ENCODE results near the gene NFIX. TPM values are rescaled to one million over a fixed set of nuclear protein-coding genes. Genes with fewer than 3 reads are reported as not detected.

Gene NFIX
- total RNA-seq, 2 experiments from 2014 or later = 4.7 to 5.0 TPM

DNA sequence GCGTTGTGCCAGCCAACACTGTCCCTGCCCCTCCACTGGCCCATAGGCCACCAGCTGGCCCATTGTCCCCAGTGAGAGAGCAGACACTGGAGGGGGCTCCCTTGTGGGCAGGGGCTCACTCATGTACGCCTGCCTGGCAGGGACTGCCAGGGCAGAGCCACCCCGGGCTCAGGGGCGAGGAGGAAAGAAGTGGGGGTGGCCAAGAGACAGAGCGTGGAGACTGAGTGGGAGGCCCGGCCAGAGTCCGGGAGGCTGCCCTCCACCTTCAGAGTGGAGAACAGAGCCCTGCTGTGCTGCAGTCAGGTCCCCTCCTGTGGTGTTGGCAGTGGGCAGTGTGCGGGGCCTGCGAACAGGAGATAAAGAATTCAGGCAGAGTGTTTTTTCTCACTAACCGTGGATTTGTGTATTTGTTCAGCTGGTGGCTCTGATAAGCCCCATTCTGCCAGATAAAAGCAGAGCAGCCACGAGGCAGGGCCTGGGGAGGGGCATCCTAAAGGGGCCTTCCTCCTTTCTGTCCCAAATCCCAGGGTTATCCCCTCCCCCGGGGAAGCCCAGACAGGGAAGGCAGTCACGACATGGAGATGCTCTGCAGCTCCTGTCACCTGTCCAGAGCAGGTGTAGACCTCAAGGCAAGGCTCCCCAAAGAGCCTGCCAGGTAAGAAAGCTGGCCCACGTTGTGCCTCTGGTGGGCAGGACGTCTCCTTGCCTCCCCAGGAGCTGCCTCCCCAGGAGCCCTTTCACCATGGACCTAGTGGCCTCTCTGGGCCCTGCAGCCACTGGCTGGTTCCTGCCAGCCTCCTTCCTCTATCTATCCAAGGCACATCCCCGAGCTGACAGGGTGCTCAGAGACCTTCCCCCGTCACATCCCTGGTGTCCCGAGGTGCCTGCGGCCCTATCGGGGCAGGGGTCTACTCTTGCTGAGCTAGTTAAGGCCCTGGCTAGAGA lies 74.4 kb downstream of the NFIX start:
- DNase-seq = no peak
- no peaks in the 10 kb centered on the region for H3K4me1 Mint-ChIP-seq (ENCODE audit: low read depth)
- no peaks in the 10 kb centered on the region for H3K36me3 Mint-ChIP-seq (ENCODE audit: low read depth)
- H3K4me3 Mint-ChIP-seq = no peak overlapping the region
- H3K27me3 Mint-ChIP-seq = no peaks in the 10 kb centered on the region
- ChIA-PET CTCF (interaction anchor here (1.2 to 3.5 kb wide), 7 partner anchors 9 to 104 kb away, joined by 3 to 30 read pairs (median 7); no protein-coding TSS in a partner anchor), POLR2A (no interaction called here)
- no peak overlapping the region for H3K27ac Mint-ChIP-seq
- TF ChIP-seq, protein P1, sequence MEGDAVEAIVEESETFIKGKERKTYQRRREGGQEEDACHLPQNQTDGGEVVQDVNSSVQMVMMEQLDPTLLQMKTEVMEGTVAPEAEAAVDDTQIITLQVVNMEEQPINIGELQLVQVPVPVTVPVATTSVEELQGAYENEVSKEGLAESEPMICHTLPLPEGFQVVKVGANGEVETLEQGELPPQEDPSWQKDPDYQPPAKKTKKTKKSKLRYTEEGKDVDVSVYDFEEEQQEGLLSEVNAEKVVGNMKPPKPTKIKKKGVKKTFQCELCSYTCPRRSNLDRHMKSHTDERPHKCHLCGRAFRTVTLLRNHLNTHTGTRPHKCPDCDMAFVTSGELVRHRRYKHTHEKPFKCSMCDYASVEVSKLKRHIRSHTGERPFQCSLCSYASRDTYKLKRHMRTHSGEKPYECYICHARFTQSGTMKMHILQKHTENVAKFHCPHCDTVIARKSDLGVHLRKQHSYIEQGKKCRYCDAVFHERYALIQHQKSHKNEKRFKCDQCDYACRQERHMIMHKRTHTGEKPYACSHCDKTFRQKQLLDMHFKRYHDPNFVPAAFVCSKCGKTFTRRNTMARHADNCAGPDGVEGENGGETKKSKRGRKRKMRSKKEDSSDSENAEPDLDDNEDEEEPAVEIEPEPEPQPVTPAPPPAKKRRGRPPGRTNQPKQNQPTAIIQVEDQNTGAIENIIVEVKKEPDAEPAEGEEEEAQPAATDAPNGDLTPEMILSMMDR (IDR thresholded peaks at IDR 0.05) = no peak
- no peaks in the 10 kb centered on the region for H3K9me3 Mint-ChIP-seq
- no peak for ATAC-seq
- intact Hi-C loops (cut with micrococcal nuclease) = no loop called here

DNA sequence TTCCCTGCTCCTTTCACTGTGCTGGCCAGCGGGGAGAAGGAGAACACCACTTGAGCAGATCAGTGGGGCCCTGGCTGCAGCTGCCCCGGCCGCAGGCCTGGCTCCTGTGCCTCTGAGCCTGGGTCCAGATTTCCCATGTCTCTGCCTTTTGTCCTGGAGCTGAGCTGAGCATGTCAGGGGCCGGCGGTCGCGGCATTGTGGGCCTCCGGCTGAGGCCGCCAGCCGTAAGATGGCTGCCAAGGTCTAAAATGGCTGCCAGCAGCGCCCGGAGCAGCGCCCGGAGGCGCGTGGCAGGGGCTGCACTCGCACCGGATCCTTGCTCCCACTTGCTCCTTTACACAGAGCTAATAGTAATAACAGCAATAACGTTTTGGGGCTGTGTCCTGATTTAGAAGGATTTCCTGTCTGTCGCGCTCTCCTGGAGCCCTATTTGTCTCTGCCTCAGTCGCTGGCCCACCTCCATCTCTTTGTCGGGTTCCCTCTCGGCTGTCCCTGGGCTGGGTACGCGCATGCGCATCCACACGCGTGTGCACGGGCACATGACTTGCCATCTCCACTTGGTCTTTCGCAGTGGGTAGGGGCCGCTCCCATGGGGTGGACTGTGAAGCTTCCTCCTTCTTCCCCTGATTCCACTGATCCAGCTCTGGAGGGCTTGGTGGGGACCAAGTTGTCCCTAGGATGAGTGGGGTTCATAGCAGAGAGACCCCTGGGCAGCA lies 75.3 kb downstream of the NFIX start:
- no peaks in the 10 kb centered on the region for H3K36me3 Mint-ChIP-seq (ENCODE audit: low read depth)
- TF ChIP-seq, protein P1 (IDR thresholded peaks at IDR 0.05) = no peak
- no peaks in the 10 kb centered on the region for H3K9me3 Mint-ChIP-seq
- ATAC-seq (no peak), DNase-seq (no peak)
- ChIA-PET POLR2A (no interaction called here), CTCF (interaction anchor here (1.3 to 3.5 kb wide), 5 partner anchors 10 to 105 kb away, joined by 4 to 30 read pairs (median 7); no protein-coding TSS in a partner anchor)
- H3K27ac Mint-ChIP-seq = no peak overlapping the region
- intact Hi-C loops (cut with micrococcal nuclease) = no loop called here
- H3K4me1 Mint-ChIP-seq (ENCODE audit: low read depth) = no peaks in the 10 kb centered on the region
- H3K4me3 Mint-ChIP-seq = no peak overlapping the region
- H3K27me3 Mint-ChIP-seq = no peaks in the 10 kb centered on the region

- H3K4me1 Mint-ChIP-seq (ENCODE audit: low read depth) = no peaks in the 10 kb centered on the region
Measured at GRCh38 chr19:13071444-13072187, 76.3 kb downstream of the NFIX start.

GRCh38 chr19:13072188-13072908 lies 77.1 kb downstream of the NFIX start:
- H3K27ac Mint-ChIP-seq = no peak overlapping the region
- no peak overlapping the region for H3K4me3 Mint-ChIP-seq
- POLR2A ChIA-PET = no interaction called here
- TF ChIP-seq, protein P1 (IDR thresholded peaks at IDR 0.05) = no peak
- no peaks in the 10 kb centered on the region for H3K27me3 Mint-ChIP-seq
- ATAC-seq (no peak), DNase-seq (no peak)
- CTCF ChIA-PET = interaction anchor here (1.7 to 3.0 kb wide), 5 partner anchors 11 to 107 kb away, joined by 4 to 30 read pairs (median 6); no protein-coding TSS in a partner anchor
- no peaks in the 10 kb centered on the region for H3K36me3 Mint-ChIP-seq (ENCODE audit: low read depth)
- H3K9me3 Mint-ChIP-seq = no peaks in the 10 kb centered on the region
- intact Hi-C loops (cut with micrococcal nuclease) = no loop called here
- H3K4me1 Mint-ChIP-seq (ENCODE audit: low read depth) = no peaks in the 10 kb centered on the region

More at GRCh38 chr19:13071444-13072187, 76.3 kb downstream of the NFIX start:
- ChIA-PET CTCF (interaction anchor here (2.0 to 3.0 kb wide), 2 partner anchors 11 to 94 kb away, joined by 6 to 30 read pairs; no protein-coding TSS in a partner anchor), POLR2A (no interaction called here)
- intact Hi-C loops (cut with micrococcal nuclease) = no loop called here
- Mint-ChIP-seq H3K36me3 (ENCODE audit: low read depth) (no peaks in the 10 kb centered on the region), H3K4me3 (no peak overlapping the region), H3K27ac (no peak overlapping the region), H3K27me3 (no peaks in the 10 kb centered on the region), H3K9me3 (no peaks in the 10 kb centered on the region)
- DNase-seq = no peak
- ATAC-seq = no peak
- TF ChIP-seq, protein P1 (IDR thresholded peaks at IDR 0.05) = no peak
